Testis (tissue), 2 donors: ENCODE results near the gene IFT43.

Source experiments
- POLR2A ChIP-seq: fragments of 450-650 bp; IDR thresholded peaks from one replicate; pipeline ENCODE4 v1.6.1; 2017; ENCODE audit warnings: antibody characterized with exemption, mild to moderate bottlenecking, moderate library complexity
- TF ChIP-seq, protein P1 (sequence below), 3 experiments: fragments of 450-650 bp in 2 of 3; fragments of 200-600 bp in 1 of 3; sonication (generic) in 1 of 3; IDR thresholded peaks; one replicate each; pipeline ENCODE4 v1.5.1; 2016 to 2019; ENCODE audit warnings: antibody characterized with exemption in 3 of 3, mild to moderate bottlenecking in 2 of 3, moderate library complexity in 1 of 3

DNA sequence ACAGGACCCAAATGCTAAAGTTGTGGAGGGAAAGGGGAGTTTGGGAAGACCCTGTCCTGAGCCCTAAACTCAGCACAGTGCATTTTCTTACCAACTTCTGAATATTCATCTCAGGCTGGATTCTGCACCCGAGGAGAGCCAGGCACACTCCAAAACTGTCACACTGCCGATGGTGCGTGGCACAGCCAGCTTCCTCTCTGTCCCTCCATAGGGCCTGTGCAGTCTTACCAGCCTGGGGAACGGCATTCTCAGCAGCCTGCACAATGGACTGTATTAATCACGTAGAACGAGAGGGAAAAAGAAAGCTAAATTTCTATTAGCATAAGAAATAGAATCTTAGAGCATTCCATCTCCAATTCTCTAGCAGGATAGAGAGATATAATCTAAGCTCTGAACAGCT, 94.9 kb downstream of the IFT43 start:
- TF ChIP-seq, protein P1, sequence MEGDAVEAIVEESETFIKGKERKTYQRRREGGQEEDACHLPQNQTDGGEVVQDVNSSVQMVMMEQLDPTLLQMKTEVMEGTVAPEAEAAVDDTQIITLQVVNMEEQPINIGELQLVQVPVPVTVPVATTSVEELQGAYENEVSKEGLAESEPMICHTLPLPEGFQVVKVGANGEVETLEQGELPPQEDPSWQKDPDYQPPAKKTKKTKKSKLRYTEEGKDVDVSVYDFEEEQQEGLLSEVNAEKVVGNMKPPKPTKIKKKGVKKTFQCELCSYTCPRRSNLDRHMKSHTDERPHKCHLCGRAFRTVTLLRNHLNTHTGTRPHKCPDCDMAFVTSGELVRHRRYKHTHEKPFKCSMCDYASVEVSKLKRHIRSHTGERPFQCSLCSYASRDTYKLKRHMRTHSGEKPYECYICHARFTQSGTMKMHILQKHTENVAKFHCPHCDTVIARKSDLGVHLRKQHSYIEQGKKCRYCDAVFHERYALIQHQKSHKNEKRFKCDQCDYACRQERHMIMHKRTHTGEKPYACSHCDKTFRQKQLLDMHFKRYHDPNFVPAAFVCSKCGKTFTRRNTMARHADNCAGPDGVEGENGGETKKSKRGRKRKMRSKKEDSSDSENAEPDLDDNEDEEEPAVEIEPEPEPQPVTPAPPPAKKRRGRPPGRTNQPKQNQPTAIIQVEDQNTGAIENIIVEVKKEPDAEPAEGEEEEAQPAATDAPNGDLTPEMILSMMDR (IDR thresholded peaks at IDR 0.05) = no peak
- TF ChIP-seq POLR2A = no peak
